KG1 (cell line): ENCODE data around the gene ADGRG6.
"Not testable (repeated sequence)": the region's sequence is repeated elsewhere in the genome, so short reads cannot be mapped to it uniquely, and the experiment has no call there.

Experiments
- DNase-seq: peaks from one replicate; lab custom pipeline; 2025; lab: John Stamatoyannopoulos, UW

ADGRG6 gene

GRCh38 chr6:142446168-142446567, 144.4 kb downstream of the ADGRG6 start:
- no peak for DNase-seq

GRCh38 chr6:142446576-142446975, 144.8 kb downstream of the ADGRG6 start:
- DNase-seq, result no peak

- no peak for DNase-seq
These were observed 146.4 kb downstream of the ADGRG6 start for GRCh38 chr6:142448091-142448729.

GRCh38 chr6:142450856-142451255, 149.0 kb downstream of the ADGRG6 start:
- DNase-seq, result not testable (repeated sequence)

GRCh38 chr6:142452993-142453392, 151.2 kb downstream of the ADGRG6 start:
- DNase-seq, result no peak

GRCh38 chr6:142454196-142454595, 152.4 kb downstream of the ADGRG6 start:
- DNase-seq, result not testable (repeated sequence)

- not testable (repeated sequence) for DNase-seq
These were observed 153.0 kb downstream of the ADGRG6 start for GRCh38 chr6:142454848-142455247.

- no peak for DNase-seq
These were observed 154.3 kb downstream of the ADGRG6 start for GRCh38 chr6:142455957-142456589.

- no peak for DNase-seq
These were observed 156.0 kb downstream of the ADGRG6 start for GRCh38 chr6:142457638-142458406.

- DNase-seq, result no peak
These were observed 157.0 kb downstream of the ADGRG6 start for GRCh38 chr6:142458836-142459235.

GRCh38 chr6:142459271-142459670, 157.5 kb downstream of the ADGRG6 start:
- DNase-seq, result no peak

- DNase-seq, result no peak
These were observed 160.5 kb downstream of the ADGRG6 start for GRCh38 chr6:142462260-142462659.

GRCh38 chr6:142463988-142464387, 162.2 kb downstream of the ADGRG6 start:
- no peak for DNase-seq

- no peak for DNase-seq
These were observed 167.4 kb downstream of the ADGRG6 start for GRCh38 chr6:142469220-142469619.

GRCh38 chr6:142470421-142470820, 168.6 kb downstream of the ADGRG6 start:
- DNase-seq, result no peak

- no peak for DNase-seq
These were observed 172.9 kb downstream of the ADGRG6 start for GRCh38 chr6:142474531-142475289.

- no peak for DNase-seq
These were observed 174.6 kb downstream of the ADGRG6 start for GRCh38 chr6:142476452-142476851.

GRCh38 chr6:142478117-142478516, 176.3 kb downstream of the ADGRG6 start:
- no peak for DNase-seq

- no peak for DNase-seq
These were observed 179.7 kb downstream of the ADGRG6 start for GRCh38 chr6:142481466-142481865.

- DNase-seq, result no peak
These were observed 180.4 kb downstream of the ADGRG6 start for GRCh38 chr6:142482249-142482648.

- DNase-seq, result no peak
These were observed 181.2 kb downstream of the ADGRG6 start for GRCh38 chr6:142482974-142483373.

GRCh38 chr6:142485256-142485655, 183.4 kb downstream of the ADGRG6 start:
- DNase-seq, result no peak
